ENCODE data around the gene EXOSC9.
A peak's percentile ranks its signal among the peaks of the same experiment; 100 is the strongest.

EXOSC9 gene

DNA sequence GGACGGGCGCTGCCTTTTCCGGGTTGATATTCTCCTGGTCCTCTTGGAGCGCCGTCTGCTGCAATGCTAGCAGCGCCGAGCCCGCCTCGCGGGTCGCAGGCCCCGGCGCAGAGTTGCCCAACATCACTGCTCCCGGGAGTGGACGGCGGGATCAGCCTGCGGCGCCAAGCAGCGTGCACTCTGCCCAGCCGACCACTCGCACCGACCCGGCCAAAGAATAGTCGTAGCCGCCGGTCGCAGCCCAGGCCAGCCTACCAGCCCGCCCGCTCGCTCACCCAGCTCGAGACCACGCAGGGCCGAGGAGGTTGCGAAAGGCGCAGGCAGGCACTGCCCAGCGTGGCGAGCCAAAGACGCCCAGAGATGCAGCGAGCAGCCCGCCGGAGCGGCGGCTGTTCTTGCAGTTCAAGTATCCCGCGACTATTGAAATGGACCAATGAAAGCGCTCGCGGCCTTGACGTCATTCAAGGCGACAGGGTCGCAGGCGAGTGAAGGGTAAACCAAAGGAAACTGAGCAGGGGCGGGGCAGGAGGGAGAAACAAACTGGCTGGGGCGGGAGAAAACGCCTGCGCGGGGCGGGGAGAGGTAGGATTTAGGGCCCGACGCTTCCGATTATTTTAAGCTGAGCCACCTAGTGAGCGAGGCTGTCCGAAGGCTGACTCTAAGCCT is 22.5 kb downstream of the EXOSC9 start, which contains the start of gene CCNA2:
Gene CCNA2, minus strand, starts transcription at position 379 of the 666 bp plus-strand sequence. Its CDS starts 255 bp downstream, at position 124.
- DNase-seq (ENCODE audit: low read depth in 4 of 4, low spot score in 1 of 4), result peak; percentile 88 to 95 (median 92)

DNA sequence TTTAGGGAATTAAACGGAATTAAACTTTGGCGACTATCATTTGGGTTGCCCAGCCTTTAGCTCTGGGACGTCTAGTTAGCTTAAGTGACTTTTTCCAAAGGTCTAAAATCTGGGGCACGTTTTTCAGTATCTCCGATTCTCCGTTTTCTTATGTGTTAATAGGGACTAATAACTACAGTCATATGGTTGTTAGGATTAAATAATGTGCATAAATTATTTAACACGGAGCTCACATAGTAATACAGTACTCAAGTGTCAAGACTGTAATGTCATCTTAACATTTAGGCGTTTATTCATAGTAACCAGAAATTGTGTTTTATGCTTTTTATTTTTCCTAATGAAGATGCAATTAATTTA is 23.0 kb downstream of the EXOSC9 start:
- no peak for DNase-seq (ENCODE audit: low read depth in 4 of 4, low spot score in 1 of 4)

DNA sequence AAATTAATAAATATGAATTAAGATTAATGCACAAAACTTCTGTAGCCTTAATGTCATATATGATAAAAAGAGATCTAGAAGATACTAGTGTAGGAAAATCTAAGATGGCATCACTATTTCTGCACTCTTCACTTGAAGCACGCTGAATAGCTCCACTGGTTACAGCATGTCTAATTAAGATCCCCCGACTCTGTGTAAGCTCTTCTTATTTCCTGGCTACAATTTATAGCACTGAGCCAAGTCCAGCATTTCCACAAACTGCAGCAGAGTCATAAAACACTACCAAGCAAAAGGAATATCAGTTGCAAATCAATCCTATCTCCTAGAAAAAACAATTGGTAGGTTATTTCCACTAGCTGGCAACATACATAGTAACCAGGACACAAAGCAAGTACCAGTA is 23.8 kb downstream of the EXOSC9 start:
- no peak for DNase-seq (ENCODE audit: low read depth in 4 of 4, low spot score in 1 of 4)

DNA sequence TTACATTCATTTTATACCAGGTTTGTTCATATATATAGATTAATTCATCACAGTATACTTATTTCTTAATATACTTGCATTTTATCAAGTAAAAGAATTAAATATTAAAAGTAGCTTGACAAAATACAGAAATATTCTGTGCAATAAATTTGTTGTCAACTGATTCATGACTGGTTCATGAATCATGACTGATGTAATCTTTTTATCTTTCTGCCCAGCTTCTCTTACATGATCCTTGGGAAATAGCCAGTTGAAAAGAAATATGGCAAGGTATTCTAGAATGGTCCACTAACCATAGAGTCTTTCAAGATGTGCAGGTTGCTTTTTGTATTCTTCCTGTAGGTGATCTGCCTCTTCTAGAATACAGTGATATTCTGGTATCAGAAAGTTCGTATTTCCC is 26.7 kb downstream of the EXOSC9 start:
- DNase-seq (ENCODE audit: low read depth in 4 of 4, low spot score in 1 of 4), result no peak

DNA sequence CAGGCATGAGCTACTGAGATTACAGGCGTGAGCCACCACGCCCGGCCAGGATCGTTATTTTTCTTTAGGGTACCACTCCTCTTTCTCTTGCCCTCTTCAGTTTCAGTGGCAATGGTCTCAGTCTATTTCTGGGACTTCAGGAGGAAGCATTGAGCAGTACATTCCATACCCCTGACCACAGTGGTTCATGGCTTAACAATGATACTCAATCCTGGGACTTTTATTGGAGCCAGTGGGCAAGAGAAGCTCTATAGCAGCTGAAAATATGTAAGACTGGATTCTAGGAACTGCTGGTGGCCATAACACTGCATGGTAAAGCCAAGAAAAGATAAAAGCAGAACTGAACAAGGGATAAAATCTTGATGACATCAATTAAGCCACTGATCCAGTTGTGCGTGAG is 28.4 kb downstream of the EXOSC9 start:
- no peak for DNase-seq (ENCODE audit: low read depth in 4 of 4, low spot score in 1 of 4)

DNA sequence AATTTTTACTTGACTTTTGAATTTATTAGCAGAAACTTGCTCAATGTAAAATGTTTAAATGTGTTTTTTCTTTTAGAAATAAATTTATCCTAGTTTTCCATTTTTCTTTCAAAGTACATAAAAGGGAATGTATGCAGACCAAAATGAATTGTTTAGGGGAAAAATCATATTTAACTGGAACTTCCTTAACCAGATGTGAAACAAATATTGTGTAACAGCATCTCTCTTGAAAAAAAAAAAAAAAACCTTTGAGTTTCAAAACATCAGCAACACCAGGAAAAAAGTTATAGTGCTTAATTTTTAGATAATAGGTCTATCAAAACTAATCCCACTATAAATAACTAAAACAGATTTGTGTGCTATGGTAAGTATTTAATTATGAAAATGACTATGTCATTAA is 37.0 kb downstream of the EXOSC9 start:
- DNase-seq (ENCODE audit: low read depth in 4 of 4, low spot score in 1 of 4), result no peak

DNA sequence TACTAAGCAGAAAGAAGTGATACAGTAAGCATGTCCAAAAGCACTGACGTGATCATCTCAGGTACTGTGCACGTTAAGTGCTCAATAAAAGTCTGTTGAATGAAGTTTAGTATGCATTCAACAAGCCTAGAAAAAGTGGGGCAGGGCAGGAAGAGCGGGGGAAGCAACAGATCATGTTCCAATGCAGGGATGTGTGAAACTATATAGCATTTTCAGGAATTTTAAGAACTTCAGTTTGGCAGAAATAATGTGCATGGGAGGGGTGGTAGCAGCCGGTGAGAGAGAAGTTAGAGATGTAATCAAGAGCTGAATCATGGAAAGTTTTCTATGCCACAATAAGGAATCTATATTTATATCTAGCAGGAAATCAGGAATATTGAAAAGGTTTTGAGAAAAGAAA is 41.7 kb downstream of the EXOSC9 start:
- no peak for DNase-seq (ENCODE audit: low read depth in 4 of 4, low spot score in 1 of 4)

DNA sequence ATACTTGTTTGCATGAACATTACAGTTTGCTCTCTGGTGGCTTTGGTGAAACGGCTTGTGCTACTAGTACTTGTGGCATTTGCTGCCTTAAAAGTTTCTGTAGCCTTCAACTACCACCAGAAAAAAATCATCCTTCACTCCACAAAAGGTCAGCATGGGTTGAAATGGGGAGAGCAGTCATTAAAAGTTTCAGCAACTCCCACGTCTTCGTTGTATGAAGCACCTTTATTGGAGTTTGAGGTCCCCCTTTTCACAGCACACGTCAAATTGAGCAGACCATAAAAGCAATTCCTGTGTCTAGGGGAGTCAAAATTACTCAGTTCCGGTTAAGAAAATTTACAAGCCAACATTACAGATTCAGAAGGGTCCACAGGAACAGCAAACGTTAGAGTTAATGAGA is 45.5 kb downstream of the EXOSC9 start:
- DNase-seq (ENCODE audit: low read depth in 4 of 4, low spot score in 1 of 4), result no peak

DNA sequence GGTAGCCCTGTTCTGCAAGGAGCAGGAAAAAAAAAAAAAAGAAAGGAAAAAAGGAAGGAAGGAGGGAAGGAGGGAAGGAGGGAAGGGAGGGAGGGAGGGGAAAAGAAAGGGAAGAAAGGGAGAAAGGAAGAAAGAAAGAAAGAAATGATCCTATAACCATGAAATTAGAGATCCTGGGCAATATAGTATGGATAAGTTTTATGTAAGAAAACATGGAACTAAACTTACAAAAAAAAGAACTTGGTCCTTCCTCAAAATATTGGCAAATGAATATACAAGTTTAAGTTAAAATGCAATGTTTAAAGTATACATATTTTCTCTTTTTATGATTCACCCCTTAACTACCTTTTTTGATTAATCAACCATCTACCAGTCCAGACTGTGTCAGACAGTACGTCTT is 50.2 kb downstream of the EXOSC9 start:
- DNase-seq (ENCODE audit: low read depth in 4 of 4, low spot score in 1 of 4), result no peak

DNA sequence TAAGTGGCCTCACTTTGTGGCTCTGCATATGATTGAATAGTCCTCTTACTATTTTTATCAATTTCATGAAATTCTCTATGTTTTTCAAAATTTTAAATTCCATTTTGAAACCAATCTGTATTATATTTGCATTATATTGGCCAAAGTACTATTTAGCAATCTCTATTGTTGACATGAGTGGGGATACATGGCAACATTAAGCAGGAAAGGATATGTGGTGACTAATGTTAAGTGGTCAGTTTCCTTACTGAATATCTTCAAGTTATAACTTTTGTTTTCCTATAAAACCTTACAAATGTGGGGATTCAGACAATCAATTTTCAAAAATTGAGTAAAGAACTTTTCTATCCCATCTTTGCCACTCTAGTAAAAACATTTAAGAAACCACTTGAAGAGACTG is 59.0 kb downstream of the EXOSC9 start:
- no peak for DNase-seq (ENCODE audit: low read depth in 4 of 4, low spot score in 1 of 4)

DNA sequence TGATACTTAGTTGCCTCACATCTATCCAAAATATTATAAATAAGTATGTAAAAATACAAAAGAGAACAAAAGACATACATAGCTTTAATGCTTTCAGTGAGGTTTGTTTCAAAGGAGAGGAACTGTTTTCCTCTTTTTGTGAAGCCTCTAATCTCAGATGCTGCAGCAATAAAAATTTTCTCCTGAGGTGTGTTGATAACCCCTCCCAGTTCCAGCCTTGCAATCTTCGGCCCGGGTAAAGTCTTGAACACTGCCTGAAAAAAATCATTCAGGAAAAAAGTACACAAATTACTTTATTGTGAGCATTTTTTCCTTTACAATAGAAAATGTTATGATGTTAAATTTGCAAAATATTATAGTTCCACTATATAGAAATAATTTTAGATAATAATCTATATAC is 60.3 kb downstream of the EXOSC9 start:
- DNase-seq (ENCODE audit: low read depth in 4 of 4, low spot score in 1 of 4), result no peak

DNA sequence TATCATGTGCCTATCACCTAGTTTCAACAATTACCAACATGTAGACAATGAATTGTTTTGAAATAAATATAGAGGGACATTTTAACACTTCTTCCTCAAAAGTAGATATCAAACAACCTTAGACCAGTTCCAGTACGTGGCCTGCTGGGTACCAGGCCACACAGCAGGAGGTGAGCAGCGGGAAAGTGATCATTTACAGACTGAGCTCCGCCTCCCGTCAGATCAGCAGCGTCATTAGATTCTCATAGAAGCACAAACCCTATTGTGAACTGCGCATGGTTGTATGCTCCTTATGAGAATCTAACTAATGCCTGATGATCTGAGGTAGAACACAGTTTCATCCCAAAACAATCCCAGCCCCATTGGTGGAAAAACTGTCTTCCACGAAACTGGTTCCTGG is 62.7 kb downstream of the EXOSC9 start:
- DNase-seq (ENCODE audit: low read depth in 4 of 4, low spot score in 1 of 4), result no peak

Data from stimulated activated CD4-positive, alpha-beta T cell treated with anti-CD3 and anti-CD28 coated beads, Interleukin-1b, Interleukin-23, amount 100 ng/mL, for 24 hours (primary cell).